GM21528 (cell line): ENCODE measurements around the gene UBE2C.

Experiments used
- ATAC-seq: cut with Tn5 transposase; IDR thresholded peaks from one replicate; pipeline ENCODE4 v1.9.1; 2021; ENCODE audit warnings: mild to moderate bottlenecking, moderate library complexity; ENCODE audit not compliant: unreplicated experiment, low FRiP score

Gene UBE2C

DNA sequence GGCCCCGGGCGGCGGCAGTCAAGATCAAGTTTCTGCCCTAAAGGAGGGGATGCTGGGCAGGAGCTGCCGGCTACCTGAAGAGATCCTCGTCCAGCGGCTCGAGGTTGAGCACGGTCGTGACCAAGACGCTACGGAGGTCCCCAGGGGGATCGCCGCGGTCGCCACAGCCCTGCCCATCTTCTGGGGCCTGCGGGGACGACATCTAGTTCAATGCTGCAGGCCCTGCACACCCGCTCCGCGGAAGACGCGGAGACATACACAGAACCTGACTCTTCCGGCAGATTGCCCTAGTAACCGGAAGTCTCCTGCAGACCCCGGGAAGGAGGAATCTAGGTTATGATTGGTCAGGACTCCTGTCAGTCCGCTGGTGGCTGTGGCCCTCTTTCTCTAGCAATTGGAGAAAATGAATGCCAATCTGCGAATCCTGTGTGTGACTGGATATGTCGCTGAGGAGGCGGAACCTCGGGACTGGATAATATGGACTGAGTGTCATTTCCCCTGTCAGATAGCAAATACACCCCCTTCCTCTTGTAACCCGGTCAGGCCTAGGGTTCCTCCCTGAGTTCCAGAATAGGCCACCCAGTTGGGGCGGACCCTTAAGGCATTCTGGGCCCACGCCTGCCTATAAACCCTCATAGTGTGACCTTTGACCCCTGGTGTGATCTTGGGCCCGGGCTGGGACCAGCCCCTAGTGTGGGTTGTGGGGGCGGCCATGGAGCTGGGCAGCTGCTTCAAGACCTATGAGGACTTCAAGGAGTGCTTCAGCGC is 44.9 kb downstream of the UBE2C start, which contains the start of the genes ACOT8 and ZSWIM3:
Gene ACOT8 (minus strand): TSS at position 279 of the 768 bp plus-strand sequence. CDS start 77 bp downstream, at position 202.
Gene ZSWIM3 (plus strand): TSS at position 501 of the 768 bp plus-strand sequence. CDS start 212 bp downstream, at position 713.
- peak; percentile 95 for ATAC-seq

DNA sequence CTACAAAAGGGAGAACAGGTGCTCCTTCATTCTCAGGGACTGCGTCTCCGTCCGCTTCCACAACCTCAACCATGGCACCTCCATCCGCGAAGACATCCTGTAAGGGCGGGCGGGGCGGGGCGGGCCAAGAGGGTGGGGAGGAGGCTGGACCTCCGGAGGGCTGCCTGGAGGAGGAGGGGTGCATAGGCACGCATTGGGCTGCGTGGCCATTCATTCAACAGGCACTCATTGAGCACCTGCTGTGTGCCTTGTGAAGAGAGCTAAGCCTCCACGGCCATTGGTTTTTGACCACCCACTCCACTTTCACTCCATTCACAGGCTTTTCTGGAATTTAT is 45.4 kb downstream of the UBE2C start:
- peak; percentile 32 for ATAC-seq

DNA sequence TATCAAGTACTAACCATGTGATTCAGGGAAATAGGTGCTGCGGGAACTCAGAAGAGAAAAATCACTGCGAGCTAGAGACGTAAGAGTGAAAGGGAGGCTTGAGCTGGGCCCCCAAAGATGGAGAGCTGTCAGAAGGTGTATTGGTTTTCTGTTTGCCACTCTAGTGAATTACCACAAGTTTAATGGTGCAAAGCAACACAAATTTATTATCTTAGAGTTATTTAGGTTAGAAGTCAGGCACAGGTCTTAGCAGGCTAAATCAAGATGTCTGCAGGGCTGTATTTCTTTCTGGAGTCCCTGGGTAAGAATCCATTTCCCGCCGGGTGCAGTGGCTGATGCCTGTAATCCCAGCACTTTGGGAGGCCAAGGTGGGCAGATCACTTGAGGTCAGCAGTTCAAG is 47.5 kb downstream of the UBE2C start:
- ATAC-seq = no peak

DNA sequence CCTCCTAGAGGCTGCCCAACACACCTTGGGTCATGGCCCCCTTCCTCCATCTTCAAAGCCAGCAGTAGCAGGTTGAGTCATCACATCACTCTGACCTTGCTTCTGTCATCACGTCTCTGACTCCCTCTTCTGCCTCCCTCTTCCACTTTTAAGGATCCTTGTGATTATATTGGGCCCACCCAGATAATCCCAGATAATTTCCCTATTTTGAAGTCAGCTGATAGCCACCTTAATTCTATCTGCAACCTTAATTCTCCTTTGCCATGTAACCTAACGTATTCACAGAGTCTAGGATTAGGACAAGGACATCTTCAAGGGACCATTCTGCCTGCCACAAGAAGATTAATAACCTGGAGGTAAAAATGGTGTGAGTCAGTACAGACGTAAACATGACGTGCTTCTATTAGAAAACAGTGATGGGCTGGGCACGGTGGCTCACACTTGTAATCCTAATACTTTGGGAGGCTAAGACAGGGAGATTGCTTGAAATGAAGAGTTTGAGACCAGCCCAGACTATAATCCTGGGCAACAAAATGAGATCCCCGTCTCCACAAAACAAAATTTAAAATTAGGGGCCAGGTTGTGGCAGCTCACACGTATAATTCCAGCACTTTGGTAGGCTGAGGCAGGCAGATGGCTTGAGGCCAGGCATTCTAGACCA is 48.2 kb downstream of the UBE2C start:
- ATAC-seq = no peak

DNA sequence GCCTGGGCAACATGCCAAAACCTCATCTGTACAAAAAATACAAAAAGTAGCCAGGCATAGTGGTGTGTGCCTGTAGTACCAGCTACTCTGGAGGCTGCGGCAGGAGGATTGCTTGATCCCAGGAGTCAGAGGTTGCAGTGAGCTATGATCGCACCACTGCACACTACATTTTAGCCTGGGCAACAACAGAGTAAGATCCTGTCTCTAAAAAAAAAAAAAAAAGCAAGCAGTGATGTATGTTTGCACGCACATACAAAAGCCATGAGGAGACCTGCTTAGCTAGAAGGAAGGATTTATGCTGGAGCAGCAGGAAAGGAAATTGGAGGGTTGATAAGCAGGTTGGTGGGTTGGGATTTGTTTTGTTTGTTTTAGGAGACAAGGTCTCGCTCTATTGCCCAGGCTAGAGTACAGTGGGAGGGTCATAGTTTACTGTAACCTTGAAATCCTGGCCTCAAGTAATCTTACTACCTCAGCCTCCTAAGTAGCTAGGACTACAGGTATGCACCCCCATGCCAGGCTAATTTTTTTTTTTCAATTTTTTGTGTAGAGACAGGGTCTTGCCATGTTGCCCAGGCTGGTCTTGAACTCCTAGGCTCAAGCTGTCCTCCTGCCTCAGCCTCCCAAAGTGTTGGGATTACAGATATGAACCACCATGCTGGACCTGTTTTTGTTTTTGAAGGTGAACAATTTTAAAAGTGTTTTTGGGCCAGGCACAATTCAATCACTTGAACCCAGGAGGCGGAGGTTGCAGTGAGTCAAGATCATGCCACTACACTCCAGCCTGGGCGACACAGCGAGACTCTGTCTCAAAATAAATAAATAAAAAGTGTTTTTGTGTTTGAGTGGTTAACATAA is 49.0 kb downstream of the UBE2C start:
- ATAC-seq = no peak

DNA sequence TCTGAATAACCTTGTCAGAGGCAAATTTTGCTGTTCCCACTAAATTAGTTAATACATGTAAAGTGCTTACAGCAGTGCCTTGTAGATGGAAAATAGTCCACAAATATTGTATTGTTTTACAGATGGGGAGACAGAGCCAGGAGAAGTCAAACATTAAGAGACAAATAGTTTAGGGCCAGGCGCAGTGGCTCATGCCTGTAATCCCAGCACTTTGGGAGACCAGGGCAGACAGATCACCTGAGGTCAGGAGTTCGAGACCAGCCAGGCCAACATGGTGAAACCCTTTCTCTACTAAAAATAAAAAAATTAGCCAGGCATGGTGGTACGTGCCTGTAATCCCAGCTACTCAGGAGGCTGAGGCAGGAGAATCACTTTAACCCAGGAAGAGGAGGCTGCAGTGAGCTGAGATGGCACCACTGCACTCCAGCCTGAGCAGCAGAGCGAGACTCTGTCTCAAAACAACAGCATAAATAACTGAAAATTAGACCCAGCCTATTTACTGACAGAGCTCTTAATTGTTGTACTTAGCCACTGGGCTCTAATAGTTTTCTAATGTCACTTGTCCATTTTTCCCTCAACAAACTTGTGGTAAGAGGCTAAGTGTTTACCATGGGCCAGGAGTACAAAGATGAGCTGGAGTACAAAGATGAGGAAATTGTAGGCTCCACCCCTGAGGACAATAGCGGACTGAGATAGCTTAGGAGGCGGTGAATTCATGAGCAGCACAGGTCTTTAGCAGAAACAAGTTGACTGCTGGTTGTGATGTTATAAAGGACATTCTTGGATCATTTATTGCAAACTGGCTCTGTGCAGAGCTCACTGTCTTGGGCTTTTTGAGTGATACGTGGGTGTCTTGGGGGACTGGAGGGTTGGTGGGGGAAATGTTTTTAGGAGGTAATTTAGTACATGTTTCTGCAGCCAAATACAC is 51.4 kb downstream of the UBE2C start:
- ATAC-seq = no peak

DNA sequence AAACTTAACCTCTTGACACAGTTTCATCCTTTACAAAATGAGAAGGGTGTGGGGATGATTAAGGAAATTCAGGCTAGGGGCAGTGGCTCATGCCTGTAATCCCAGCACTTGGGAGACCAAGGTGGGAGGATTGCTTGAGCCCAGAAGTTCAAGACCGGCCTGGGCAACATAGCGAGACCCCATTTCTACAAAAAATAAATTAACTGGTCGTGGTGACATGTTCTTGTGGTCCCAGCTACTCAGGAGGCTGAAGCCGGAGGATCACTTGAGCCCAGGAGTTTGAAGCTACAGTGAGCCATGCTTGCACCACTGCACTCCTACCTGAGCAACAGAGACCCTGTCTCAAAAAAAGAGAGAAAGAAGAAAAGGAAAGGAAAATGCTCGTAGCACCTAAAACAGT is 54.0 kb downstream of the UBE2C start:
- no peak for ATAC-seq
